HG03558 (cell line): ENCODE data around the gene MCF2L.

Experiments
- ATAC-seq: cut with Tn5 transposase; IDR thresholded peaks from one replicate; pipeline ENCODE4 v1.9.1; 2021; ENCODE audit warnings: moderate number of reproducible peaks; ENCODE audit not compliant: unreplicated experiment; ENCODE audit errors: extremely low read depth

Gene MCF2L

DNA sequence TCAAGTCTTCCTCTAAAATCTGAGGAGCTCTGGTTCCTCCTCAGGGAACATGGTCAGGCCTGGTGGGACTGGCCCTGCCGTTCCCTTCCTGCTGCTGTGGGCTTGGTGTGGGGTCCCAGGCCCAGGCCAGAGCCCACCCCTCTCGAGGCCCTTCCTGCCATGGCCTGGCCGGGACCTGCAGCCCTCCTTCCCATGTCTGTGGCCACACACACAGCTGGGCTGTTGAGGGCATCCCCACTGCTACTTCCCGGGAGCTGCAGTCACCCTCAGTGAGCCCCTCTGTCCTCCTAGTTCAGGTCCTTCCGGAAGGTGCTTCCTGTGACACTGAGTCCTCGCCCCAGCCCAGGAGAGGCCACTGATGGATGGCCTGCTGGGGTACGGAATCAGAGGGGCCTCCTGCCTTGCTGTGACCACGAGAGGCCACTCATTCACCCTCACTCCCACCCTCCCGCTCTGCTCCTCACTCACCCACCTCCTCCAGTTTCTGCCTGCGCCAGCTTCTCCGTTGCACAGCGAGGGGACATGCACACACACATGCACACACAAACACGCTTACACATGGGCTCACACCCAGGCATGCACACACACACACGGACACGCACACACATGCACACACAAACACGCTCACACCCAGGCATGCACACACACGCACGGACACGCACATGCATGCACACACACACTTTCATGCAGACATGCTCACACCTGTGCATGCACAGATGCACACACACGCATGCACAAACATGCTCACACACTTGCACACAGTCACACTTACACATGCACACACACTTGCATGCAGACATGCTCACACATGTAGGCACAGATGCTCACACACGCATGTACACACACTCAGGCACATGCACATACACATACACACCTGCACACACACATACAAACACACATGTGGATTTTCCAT, 7.3 kb upstream of the MCF2L start:
- ATAC-seq = no peak

DNA sequence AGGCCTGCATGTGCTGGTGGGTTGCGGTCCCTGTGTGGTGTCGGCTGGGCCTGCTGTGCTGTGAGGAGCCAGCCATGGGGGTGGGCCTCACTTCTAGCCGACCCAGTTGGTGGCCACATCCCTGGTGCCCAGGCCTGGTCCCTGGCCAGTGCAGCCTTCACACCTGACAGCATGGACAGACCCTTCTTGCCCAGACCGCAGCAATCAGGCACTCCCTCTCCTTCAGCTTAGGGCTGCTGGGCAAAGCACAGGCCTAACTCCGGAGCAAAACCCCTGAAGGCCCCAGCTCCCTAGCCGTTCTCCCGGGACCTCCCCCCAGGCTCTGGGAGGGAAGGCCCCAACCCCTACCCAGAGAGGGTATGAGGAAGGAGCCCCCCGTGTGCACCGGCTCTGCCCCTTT, 6.6 kb upstream of the MCF2L start:
- ATAC-seq = no peak

DNA sequence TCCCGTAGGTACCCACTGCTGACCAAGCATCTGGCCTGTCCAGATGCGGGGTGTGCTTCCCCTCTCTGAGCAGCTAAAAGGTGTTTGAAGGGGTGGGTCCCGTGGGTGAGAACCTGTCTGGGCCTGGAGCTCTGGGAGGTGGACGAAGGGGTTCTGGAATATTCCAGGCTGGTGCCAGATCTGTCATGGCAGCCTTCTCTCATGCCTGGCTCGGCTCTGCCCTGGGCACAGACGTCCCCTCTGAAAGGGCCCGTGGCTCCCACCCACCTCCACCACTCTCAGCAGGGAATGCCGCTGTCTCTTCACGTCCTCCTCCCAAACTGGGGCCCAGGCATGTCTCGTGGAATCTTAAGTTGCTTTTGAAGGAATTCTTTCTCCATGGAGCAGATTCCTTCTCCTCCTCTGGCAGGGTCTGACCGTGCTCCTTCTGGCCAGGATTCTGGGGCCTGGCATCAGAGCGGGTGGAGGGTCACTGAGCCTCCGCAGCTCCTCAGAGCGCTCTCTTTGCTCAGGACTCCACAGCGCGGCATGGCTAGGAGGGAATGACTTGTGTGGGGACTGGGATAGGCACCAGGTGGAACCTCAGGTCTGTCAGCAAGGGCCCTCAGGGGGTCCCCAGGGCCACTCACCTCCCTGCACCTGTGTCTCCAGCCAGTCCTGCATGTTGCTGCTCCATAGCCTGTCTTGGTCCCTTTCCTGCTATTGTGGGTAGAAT, 5.9 kb upstream of the MCF2L start:
- ATAC-seq = no peak

DNA sequence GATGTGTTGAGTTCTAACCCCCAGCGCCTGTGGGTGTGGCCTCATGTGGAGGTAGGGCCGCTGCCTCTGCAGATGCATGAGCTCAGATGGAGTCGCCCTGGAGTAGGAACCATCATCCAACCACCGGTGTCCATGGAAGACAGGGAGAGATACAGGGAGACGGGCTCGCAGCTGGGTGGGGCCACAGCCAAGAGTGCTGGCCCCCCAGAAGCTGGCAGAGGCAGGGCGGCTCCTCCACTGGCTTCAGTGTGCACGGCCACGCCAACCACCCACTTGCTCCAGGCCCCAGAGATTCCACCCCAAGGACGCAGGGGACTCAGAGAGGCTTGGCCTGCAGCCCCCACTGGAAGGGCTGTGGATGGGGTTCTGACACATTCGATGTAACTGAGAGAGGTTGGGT, 5.4 kb upstream of the MCF2L start:
- ATAC-seq = no peak

DNA sequence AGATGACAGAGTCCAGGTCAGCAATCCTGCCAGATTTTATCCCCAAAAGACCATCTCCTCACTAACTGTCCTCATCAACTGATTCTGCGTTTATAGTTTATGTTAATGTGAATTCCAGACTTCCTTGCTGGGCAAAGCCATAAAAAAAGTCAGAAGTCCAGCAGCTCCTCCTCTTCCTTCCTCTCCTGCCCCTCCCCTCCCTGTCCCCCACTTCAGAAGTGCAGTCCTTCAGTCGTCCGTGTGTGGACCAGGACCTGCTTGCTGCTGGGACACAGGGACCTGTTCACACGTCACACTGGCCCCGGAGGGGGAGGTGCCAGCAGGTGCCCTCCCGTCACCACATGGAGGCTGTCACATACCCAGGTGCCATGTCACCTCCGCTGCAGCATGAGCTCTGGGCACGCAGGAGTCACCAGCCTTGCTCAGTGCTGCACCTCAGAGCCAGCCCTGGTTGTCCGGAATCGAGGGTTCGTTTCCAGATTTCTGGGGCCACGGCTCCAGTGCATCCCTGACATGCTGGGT, 4.0 kb upstream of the MCF2L start:
- ATAC-seq = no peak

DNA sequence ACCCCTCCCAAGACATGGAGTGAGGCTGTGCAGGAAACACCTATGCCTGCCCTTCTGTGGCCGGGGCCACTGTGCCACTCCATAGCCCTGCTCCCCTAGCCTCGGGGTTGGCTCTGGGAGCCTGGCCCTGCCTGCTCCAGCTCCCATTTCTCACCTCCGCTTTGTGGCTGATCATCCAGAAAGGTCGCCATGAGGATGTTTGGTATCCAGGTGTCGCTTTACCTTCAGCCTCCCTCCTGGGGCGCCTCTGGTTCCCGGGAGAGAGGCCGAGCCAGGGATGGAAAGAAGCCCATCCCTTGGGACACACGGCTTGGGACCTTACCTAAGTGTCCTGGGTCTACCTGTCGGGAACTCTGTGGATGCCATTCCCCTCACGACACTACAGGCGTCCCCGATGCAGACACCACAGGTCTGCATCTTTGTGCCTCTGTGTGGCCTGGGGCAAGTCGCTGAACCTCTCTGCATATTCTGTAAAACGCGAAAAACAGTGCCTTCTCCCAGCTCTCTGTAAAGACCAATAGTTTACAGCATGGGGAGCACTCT, 3.4 kb upstream of the MCF2L start:
- no peak for ATAC-seq

DNA sequence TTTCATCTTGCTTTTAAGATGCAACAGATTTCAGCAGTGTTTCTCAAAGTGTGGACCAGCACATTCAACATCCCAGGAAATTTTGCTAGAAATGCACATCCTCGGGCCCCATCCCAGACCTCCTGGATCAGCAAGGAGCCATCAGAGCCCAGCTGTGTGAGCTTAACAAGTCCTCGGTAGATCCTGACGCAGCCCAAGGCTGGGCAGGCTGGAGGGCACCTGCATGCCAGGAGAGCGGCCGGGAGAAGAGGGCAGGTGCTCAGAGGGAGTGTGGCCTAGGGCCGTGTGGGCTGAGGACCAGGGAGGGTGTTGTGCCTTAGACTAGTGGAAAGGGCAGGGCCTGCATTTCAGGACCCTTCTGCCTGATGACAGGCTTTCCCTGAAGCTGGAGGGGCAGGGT, 2.2 kb upstream of the MCF2L start:
- no peak for ATAC-seq

DNA sequence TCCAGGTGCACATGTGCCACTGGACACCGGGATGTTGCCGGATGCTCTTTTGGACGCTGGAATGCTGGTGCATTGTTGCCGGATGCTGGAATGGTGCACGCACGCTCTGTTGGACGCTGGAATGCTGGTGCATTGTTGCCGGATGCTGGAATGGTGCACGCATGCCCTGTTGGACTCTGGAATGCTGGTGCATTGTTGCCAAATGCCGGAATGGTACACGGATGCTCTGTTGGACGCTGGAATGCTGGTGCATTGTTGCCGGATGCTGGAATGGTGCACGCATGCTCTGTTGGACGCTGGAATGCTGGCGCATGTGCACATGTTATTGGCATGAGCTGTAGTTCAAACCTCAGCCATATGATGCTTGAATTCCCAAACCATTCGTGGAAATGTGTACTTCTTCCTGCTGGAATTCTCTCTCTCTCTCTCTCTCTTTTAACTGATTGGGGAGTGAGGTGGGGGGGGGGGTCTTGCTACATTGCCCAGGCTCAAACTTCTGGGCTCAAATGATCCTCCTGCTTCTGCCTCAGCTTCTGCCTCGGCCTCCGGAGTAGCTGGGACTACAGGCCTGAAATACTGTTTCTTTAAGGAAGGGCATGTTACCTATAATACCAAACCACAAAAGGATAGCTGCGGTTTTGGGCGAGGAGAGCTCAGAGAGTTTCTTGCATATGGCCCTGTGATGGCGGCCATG, 1.2 kb upstream of the MCF2L start:
- no peak for ATAC-seq

DNA sequence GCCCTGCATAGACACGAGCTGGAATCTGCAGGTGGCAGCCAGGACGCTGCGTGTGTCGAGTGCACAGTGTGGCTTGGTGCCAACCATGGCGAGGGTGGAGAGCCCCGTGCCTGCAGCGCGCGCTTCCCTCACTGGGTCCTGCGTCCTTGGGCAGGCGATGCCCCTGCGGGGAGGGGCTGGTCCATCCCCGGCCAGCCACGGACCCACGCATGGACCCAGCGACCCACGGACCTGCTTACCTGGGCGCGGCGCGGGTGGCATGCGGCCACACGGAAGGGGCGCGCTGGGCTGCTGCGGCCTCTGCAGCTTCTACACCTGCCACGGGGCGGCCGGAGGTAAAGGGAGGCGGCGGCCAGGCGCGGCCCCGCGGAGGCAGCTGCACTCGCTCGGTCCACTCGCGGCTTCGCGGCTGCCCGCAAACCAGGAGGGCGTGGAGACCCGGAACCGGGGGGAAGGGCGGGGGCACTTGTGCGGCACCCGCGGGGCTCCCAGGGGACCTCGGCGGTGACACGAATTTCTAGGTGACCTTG, 569 bp upstream of the MCF2L start:
- ATAC-seq = no peak

DNA sequence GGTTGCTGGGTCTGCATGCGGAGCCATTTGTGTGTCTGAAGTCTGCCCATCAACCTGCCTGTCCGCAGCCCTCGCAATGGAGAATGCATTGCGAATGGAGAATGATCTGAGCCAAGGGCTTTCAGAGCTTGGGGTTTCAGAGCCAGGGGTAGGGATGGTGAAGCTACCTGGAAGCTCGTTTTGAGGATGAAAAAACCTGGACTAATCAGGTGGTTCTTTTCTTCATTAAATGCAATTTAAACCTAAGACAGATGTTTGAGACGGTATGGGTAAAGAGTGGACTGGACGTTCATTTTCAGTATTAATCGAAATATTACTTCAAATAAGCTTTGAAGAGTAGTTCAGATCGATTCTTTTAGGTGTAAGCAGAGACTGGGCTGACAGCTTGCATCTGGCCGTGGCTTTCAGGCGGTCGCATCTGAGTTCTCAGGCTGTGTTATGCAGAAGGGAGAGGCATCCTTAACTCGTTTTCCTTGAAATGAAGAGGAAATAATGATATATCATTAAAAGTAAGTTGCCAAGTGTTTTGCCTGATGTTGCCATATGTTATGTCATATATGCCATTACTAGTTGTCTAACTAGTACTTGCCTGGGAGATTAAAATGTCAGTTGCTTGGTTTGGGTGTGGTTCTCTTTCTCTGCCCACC, 801 bp downstream of the MCF2L start:
- no peak for ATAC-seq

DNA sequence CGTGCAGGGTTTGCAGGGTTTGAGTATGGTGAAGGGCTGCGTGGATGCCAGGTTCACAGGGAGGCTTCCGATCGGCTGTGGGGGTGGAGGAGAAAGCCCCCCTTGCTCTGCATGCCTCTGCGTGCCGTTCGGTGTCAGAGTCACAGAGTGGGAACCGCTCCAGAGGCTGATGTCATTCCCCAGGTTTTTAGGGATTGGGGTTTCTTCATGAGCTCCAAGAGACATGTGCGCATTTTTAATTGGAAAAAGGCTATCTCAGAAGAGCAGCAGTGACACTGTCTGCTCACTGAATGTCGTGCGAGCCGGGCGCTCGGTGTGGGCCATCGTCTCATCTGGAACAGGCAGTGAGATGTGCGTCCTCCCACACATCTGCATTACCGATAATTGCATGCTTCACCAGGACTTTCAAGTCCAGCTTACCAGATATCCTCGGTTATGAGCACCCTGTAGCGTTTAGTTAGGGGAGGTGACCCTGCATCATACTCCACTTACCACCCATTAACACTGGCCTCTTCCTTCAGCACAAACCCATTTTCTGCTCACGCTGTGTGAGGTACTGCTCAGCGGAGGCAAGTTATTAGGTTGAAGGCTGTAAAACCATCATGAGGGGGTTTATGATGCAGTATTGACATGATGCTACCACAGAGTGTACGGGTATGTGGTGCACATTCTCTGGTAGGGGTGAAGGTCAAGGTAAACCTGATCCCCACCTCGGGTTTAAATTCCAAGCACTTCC, 1.7 kb downstream of the MCF2L start:
- no peak for ATAC-seq

DNA sequence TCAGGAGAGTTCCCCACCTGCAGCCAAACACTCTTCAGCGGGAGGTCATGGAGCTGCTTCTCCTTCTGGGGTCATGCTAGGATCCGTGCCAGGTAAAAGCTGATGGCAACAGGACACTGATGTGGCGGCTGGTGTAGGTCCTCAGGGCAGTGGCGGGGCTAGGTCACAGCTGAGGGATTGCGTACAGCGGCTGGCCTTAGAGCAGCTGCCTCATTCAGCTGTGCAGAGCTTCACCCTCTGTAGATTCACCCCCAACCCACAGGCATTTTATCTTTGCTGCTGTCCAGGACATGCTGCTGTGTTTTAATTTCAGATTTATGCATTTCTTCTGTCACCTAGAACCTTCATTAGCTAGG, 2.3 kb downstream of the MCF2L start:
- no peak for ATAC-seq

DNA sequence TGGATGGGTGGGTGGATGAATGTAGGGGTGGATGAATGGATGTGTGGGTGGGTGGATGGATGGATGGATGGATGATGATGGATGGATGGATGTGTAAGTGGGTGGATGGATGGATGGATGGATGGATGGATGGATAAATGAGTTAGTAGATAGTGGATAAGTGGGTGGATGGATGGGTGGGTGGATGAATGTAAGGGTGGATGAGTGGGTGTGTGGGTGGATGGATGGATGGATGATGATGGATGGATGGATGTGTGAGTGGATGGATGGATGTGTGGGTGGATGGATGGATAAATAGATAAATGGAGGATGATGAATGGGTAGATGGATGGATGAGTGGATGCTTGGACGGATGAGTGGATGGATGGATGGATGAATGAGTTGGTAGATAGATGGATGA, 3.2 kb downstream of the MCF2L start:
- ATAC-seq = no peak

DNA sequence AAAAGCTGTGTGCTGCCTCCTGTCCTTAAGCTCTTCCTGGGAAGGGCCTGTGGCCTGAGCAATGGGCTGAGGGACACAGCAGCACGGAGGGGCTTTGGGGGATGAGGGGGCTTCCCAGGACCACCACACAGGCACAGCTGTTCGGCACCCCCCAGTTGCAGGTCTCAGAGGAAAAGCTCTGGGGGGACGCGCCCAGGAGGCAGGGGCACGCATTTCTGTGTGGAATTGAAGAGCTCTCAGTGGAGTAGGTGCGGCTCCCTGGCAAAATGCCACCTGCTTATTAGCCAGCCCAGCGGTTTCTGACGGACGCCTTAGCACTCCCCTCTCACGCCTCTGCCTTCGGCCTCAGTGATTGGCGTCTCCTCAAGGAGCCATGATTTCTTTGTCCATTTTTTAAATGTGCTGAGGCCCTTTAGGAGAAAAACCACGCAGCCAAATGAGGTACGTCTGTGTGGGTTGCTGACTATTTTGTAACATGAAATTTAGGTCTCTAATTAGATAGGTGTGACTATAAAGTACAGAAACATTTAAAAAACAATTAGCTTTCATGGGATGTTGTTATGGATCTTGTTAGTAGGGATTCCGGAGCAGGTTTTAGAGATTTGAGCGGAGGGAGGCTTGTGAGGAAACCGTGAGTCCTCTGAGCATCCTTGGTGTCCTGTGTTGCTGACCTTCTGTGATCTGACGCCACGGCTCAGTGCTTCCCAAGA, 4.0 kb downstream of the MCF2L start:
- no peak for ATAC-seq

DNA sequence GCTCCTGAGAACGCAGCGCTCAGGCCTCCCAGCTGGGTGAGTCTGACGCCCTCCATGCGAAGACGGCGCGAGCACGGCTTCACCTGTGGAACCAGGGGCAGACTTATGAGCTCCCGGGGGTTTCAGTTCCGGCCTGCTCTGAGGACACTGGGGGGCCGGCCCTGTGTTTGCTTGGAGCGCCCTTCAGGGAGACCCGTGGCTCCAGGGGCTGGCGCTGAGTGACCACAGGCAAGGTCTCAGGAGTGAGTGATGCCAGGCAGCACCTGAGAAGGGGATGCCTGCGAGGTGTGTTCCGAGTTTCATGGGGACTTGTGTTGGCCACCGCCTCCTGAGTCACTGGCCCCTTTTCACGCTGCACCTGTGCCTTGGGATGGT, 4.5 kb downstream of the MCF2L start:
- no peak for ATAC-seq

DNA sequence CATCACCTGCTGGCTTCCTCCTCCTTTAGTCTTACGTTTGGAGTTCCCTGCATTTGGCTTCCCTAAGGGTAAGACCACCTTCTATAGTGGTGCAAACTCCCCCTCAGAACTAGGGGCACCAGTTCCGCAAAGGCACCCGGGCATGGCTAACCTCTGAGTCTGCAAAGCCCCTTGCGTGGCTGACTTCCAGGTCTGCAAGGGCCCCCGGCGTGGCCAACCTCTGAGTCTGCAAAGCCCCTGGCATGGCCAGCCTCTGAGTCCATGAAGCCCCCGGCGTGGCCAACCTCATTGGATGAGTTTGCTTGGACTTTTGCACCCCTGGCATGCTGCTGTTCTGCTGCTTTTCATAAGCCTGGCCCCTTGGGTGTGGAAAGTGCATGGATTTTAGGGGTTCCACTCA, 5.1 kb downstream of the MCF2L start:
- no peak for ATAC-seq

DNA sequence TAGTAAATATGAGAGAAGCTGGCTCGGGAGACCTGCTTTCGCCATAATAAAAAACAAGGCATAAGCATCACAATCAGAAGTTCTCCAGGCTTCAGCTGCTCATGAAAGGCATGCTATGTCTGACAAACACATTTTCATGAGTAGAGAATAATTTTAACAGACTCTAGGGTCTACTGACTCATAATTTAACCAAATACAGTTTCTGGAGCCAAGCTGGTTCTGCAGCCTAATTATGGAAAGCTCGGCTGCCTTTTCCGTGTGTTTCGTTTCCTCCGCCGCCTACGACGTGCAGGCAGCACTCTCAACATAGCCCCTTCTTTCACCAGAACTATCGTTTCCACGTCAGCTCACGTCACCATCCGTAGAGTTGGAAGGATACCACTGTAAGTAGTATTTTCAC, 5.7 kb downstream of the MCF2L start:
- ATAC-seq = no peak

DNA sequence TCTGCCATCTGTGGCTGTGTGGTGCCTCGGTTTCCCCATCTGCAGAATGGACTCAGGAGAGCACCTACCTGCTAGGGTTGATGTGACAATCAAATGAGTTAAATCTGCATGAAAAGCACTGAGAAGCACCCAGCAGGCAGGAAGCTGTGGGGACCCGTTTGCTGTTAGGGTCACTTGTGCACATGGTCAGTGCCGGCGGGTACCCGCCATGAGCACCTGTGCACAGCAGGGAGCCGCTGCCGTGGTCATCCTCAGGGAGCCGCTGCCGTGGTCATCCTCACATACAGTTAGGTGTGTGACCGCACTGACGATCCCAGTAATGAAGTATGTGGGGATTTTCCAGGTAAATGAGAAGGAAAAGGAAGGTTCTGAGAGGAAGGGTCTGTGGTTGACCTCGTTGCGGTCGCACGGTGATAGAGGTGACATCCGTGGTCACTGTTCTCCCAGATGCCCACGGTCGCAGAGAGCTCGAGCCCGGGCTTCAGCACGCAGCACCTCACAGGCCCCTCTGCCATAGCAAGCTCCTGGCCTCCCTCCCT, 6.5 kb downstream of the MCF2L start:
- no peak for ATAC-seq

DNA sequence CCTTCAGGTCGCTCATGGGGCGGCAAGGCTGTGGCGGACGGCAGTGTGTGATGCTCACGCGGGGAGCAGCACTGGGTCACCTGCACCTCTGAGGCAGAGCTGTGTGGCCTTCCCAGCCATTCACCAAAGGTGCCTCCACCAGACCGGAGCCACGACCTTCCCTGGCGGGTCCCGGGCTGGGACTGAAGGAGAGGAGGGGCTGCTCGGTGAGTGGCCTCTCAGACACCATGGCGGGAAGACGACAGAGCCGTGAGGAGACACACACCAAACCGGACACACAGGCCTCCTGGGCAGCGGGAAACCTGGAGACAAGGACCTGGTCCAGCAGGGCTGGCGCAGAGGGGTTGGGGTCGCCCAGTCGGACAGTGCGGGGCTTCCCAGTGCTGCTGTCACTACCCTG, 7.5 kb downstream of the MCF2L start:
- ATAC-seq = no peak
